ENCODE results near the gene UBE2L3. TPM values are rescaled to one million over a fixed set of nuclear protein-coding genes. Genes with fewer than 3 reads are reported as not detected.
"Not testable (repeated sequence)": the region's sequence is repeated elsewhere in the genome, so short reads cannot be mapped to it uniquely, and the experiment has no call there.

The UBE2L3 gene
- total RNA-seq, 1 donor from 2014 or later: 63.0 TPM

DNA sequence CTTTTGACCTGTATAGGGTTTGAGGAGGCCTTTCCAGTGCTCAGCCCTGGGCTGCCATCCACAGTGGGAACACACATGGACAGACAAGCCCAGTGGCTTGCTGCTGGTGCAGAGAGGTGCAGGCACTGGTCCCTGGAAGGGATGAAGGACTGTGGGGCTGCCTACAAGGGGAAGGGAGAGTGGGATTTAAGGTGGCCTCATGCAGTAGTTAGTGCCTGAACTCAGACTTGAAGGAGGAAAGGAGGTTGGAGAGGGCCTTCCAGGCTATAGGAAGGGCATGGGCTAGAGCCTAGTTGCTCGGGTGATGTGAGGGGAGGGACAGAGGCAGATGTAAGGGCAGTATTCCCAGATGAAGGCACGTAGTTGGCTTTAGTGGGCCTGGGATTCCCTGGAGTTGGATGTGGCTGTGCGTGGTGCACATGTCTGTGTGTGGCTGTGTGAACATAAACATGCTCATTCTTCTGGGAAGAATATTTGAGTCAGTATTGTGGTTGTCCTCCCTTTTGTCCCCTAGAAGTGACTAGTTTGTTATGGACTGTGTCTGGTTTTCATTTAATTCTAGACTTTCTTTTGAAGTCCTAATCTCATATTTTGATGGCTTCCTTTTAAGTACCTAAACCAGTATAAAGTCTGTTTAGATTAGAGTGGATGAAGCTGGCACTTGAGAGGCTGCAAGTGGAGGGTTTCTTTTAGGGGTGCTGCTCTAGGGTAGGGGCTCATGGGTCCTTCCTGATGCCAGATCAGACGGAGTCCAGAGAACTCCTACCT, 43.9 kb downstream of the UBE2L3 start:
- Histone ChIP-seq H3K27me3 (ENCODE audit: control insufficient read depth, insufficient read depth, low read length) (no peaks in the 10 kb centered on the region), H3K4me3 (ENCODE audit: low read depth, low read length) (no peak overlapping the region), H3K36me3 (ENCODE audit: control insufficient read depth, insufficient read depth, low read length) (peaks cover 1% of the 10 kb centered on the region)
- TF ChIP-seq, protein P1, sequence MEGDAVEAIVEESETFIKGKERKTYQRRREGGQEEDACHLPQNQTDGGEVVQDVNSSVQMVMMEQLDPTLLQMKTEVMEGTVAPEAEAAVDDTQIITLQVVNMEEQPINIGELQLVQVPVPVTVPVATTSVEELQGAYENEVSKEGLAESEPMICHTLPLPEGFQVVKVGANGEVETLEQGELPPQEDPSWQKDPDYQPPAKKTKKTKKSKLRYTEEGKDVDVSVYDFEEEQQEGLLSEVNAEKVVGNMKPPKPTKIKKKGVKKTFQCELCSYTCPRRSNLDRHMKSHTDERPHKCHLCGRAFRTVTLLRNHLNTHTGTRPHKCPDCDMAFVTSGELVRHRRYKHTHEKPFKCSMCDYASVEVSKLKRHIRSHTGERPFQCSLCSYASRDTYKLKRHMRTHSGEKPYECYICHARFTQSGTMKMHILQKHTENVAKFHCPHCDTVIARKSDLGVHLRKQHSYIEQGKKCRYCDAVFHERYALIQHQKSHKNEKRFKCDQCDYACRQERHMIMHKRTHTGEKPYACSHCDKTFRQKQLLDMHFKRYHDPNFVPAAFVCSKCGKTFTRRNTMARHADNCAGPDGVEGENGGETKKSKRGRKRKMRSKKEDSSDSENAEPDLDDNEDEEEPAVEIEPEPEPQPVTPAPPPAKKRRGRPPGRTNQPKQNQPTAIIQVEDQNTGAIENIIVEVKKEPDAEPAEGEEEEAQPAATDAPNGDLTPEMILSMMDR (IDR thresholded peaks at IDR 0.05; ENCODE audit: insufficient read depth, low read length, poor library complexity, severe bottlenecking): no peak
- no peak for DNase-seq (ENCODE audit: low read depth)

DNA sequence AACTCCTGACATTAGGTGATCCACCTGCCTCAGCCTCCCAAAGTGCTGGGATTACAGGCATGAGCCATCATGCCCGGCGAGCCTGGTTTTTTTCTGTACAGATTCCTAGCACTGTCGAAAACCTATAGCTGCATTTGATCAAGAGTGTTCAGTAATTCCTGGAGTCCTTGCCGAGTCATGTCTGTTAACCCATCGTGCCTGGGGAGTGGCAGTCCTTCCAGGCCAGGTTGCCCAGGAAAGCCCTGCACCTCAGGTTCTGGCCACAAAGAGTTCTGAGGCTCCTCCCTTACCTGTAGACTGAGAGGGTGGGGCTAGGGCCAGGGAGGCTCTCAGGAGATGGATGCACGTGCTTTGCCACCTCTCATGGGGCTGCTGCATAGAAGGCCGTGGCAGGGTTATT, 45.3 kb downstream of the UBE2L3 start:
- TF ChIP-seq, protein P1 (IDR thresholded peaks at IDR 0.05; ENCODE audit: insufficient read depth, low read length, poor library complexity, severe bottlenecking): no peak
- no peaks in the 10 kb centered on the region for H3K27me3 ChIP-seq (ENCODE audit: control insufficient read depth, insufficient read depth, low read length)
- H3K4me3 ChIP-seq (ENCODE audit: low read depth, low read length): no peak overlapping the region
- H3K36me3 ChIP-seq (ENCODE audit: control insufficient read depth, insufficient read depth, low read length): peaks cover 1% of the 10 kb centered on the region
- no peak for DNase-seq (ENCODE audit: low read depth)

DNA sequence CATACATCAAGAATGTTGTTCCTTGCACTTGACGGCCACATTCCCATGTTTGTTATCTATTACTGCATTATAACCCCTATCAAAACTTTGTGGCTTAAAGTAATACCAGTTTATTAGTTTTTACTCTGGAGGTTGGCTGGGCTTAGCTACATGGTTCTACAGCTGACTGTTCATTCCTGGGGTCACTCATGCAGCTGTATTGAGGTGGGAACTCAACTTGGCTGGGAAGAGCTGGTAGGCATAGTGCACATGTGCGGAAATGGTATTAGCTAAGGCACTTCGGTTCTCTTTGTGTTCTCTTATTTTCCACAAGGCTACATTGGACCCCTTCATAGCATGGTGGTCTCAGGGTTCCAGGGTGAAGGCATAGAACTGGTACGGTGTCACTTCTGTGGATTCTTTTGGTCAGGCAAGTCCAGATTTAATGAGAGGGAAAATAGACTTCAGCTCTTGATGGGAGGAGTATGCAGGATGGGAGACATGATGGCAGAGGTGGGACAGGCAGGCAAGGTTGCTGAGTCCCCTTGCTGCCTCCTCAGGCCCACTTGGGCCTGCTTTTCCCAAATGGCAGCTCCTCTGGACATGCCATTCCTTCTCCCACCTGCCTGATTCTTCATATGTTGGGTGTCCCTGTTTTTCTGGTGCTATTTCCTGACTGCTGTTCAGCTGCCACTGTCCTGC, 46.2 kb downstream of the UBE2L3 start:
- Histone ChIP-seq H3K4me3 (ENCODE audit: low read depth, low read length) (no peak overlapping the region), H3K27me3 (ENCODE audit: control insufficient read depth, insufficient read depth, low read length) (no peaks in the 10 kb centered on the region), H3K36me3 (ENCODE audit: control insufficient read depth, insufficient read depth, low read length) (peaks cover 1% of the 10 kb centered on the region)
- DNase-seq (ENCODE audit: low read depth): no peak
- TF ChIP-seq, protein P1 (IDR thresholded peaks at IDR 0.05; ENCODE audit: insufficient read depth, low read length, poor library complexity, severe bottlenecking): no peak

DNA sequence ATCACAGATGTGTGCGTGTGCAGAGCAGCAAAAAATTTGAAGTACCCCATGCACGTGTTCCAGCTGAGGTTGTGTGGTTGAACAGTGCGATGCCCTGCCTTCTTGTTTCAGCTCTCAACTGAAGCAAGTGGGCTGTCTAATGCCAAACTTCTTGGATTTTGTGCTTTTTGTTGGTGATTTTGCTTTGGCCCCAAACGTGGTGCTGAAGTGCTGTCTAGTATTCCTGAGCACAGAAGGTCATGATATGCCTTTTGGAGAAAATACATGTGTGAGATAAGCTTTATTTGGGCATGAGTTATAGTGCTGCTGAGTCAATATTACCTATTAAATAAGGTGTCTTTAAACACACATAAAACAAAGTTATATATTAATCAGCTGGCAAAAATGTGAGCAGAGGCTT, 48.2 kb downstream of the UBE2L3 start:
- Histone ChIP-seq H3K36me3 (ENCODE audit: control insufficient read depth, insufficient read depth, low read length) (peaks cover 1% of the 10 kb centered on the region), H3K4me3 (ENCODE audit: low read depth, low read length) (no peak overlapping the region), H3K27me3 (ENCODE audit: control insufficient read depth, insufficient read depth, low read length) (no peaks in the 10 kb centered on the region)
- DNase-seq (ENCODE audit: low read depth): no peak
- TF ChIP-seq, protein P1 (IDR thresholded peaks at IDR 0.05; ENCODE audit: insufficient read depth, low read length, poor library complexity, severe bottlenecking): no peak

DNA sequence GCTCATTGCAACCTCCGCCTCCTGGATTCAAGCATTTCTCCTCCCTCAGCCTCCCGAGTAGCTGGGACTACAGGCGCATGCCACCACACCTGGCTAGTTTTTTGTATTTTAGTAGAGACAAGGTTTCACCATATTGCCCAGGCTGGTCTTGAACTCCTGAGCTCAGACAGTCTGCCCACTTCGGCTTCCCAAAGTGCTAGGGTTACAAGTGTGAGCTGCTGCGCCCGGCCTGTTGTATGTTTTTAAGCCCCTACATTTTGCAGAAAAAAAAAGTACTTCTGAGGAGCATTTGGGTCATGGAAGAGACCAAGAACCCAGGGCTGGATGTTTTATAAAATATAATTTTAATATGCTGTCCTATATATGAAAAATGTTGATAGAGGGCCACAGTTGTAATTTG, 49.8 kb downstream of the UBE2L3 start:
- DNase-seq (ENCODE audit: low read depth); H3K27me3 ChIP-seq (ENCODE audit: control insufficient read depth, insufficient read depth, low read length); H3K4me3 ChIP-seq (ENCODE audit: low read depth, low read length); H3K36me3 ChIP-seq (ENCODE audit: control insufficient read depth, insufficient read depth, low read length): not testable (repeated sequence)

DNA sequence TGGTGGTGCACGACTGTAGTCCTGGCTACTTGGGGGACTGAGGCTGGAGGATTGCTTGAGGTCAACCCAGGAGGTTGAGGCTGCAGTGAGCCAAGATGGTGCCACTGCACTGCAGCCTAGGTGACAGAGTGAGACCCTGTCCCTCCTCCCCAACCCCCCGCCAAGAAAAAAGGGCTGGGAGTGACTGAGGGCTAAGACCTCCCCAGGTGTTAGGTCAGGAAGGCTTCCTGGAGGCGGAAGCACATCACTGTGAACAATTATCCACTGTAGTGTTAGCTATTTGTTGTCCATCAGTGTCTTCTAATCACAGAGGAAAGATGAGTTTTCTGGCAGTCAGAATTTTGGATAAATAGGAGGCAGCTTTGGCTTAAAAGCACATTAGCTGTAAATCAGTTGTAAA, 53.5 kb downstream of the UBE2L3 start:
- Histone ChIP-seq H3K36me3 (ENCODE audit: control insufficient read depth, insufficient read depth, low read length) (peaks cover 3% of the 10 kb centered on the region), H3K4me3 (ENCODE audit: low read depth, low read length) (no peak overlapping the region), H3K27me3 (ENCODE audit: control insufficient read depth, insufficient read depth, low read length) (no peaks in the 10 kb centered on the region)
- no peak for DNase-seq (ENCODE audit: low read depth)
- TF ChIP-seq, protein P1 (IDR thresholded peaks at IDR 0.05; ENCODE audit: insufficient read depth, low read length, poor library complexity, severe bottlenecking): no peak

All from kidney epithelial cell (primary cell).